ENCODE data around the gene FAM110A.

FAM110A gene

GRCh38 chr20:870758-871157 is 37.2 kb downstream of the FAM110A start:
- in situ Hi-C loops (cut with MboI; ENCODE audit: low sequenced_read_pairs), result no loop called here

- in situ Hi-C loops (cut with MboI; ENCODE audit: low sequenced_read_pairs), result no loop called here
Observed at GRCh38 chr20:871436-871835, 37.9 kb downstream of the FAM110A start.

GRCh38 chr20:871948-872347 is 38.4 kb downstream of the FAM110A start:
- in situ Hi-C loops (cut with MboI; ENCODE audit: low sequenced_read_pairs), result no loop called here

GRCh38 chr20:872855-873520 is 39.5 kb downstream of the FAM110A start:
- in situ Hi-C loops (cut with MboI; ENCODE audit: low sequenced_read_pairs), result no loop called here

- in situ Hi-C loops (cut with MboI; ENCODE audit: low sequenced_read_pairs), result no loop called here
Observed at GRCh38 chr20:873875-874607, 40.5 kb downstream of the FAM110A start.

- in situ Hi-C loops (cut with MboI; ENCODE audit: low sequenced_read_pairs), result no loop called here
Observed at GRCh38 chr20:875115-875514, 41.6 kb downstream of the FAM110A start.

GRCh38 chr20:877814-878213 is 44.3 kb downstream of the FAM110A start:
- in situ Hi-C loops (cut with MboI; ENCODE audit: low sequenced_read_pairs), result no loop called here

GRCh38 chr20:878511-879307 is 45.2 kb downstream of the FAM110A start:
- in situ Hi-C loops (cut with MboI; ENCODE audit: low sequenced_read_pairs), result no loop called here

GRCh38 chr20:879626-880025 is 46.1 kb downstream of the FAM110A start:
- in situ Hi-C loops (cut with MboI; ENCODE audit: low sequenced_read_pairs), result no loop called here

- in situ Hi-C loops (cut with MboI; ENCODE audit: low sequenced_read_pairs), result no loop called here
Observed at GRCh38 chr20:881051-881782, 47.7 kb downstream of the FAM110A start.

GRCh38 chr20:881783-882144 is 48.2 kb downstream of the FAM110A start:
- in situ Hi-C loops (cut with MboI; ENCODE audit: low sequenced_read_pairs), result no loop called here

- in situ Hi-C loops (cut with MboI; ENCODE audit: low sequenced_read_pairs), result no loop called here
Observed at GRCh38 chr20:884983-885952, 51.8 kb downstream of the FAM110A start.

- in situ Hi-C loops (cut with MboI; ENCODE audit: low sequenced_read_pairs), result no loop called here
Observed at GRCh38 chr20:887137-887536, 53.6 kb downstream of the FAM110A start.

GRCh38 chr20:888057-888456 is 54.5 kb downstream of the FAM110A start:
- in situ Hi-C loops (cut with MboI; ENCODE audit: low sequenced_read_pairs), result no loop called here

- in situ Hi-C loops (cut with MboI; ENCODE audit: low sequenced_read_pairs), result no loop called here
Observed at GRCh38 chr20:889106-889505, 55.6 kb downstream of the FAM110A start.

GRCh38 chr20:889932-890463 is 56.5 kb downstream of the FAM110A start:
- in situ Hi-C loops (cut with MboI; ENCODE audit: low sequenced_read_pairs), result no loop called here

- in situ Hi-C loops (cut with MboI; ENCODE audit: low sequenced_read_pairs), result no loop called here
Observed at GRCh38 chr20:890666-891057, 57.1 kb downstream of the FAM110A start.

GRCh38 chr20:891058-891705 is 57.7 kb downstream of the FAM110A start:
- in situ Hi-C loops (cut with MboI; ENCODE audit: low sequenced_read_pairs), result no loop called here

- in situ Hi-C loops (cut with MboI; ENCODE audit: low sequenced_read_pairs), result no loop called here
Observed at GRCh38 chr20:891706-892080, 58.2 kb downstream of the FAM110A start.

All from hTERT RPE-1 (cell line).